Right renal pelvis (tissue), 4 donors: ENCODE results near the gene MATN3. TPM values are rescaled to one million over a fixed set of nuclear protein-coding genes. Genes with fewer than 3 reads are reported as not detected.
"Not testable (repeated sequence)": the region's sequence is repeated elsewhere in the genome, so short reads cannot be mapped to it uniquely, and the experiment has no call there.

Experiments used
- DNase-seq, 4 donors: peaks; one replicate each; pipeline ENCODE4 v3.0.0-alpha.2; 2013; ENCODE audit warnings: low read depth in 4 of 4, low spot score in 3 of 4, missing footprints in 1 of 4
- polyA plus RNA-seq, 4 donors: library from polyadenylated mRNA; unstranded; fragments of 120-200 nt; gene quantifications; one replicate each; pipeline ENCODE4 v1.2.1, GENCODE V29; 2013; ENCODE audit not compliant: insufficient read length in 4 of 4

Gene MATN3, protein sequence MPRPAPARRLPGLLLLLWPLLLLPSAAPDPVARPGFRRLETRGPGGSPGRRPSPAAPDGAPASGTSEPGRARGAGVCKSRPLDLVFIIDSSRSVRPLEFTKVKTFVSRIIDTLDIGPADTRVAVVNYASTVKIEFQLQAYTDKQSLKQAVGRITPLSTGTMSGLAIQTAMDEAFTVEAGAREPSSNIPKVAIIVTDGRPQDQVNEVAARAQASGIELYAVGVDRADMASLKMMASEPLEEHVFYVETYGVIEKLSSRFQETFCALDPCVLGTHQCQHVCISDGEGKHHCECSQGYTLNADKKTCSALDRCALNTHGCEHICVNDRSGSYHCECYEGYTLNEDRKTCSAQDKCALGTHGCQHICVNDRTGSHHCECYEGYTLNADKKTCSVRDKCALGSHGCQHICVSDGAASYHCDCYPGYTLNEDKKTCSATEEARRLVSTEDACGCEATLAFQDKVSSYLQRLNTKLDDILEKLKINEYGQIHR
- polyA plus RNA-seq = 1 to 10 TPM; 3.3 to 4.3 (median 3.9) TPM

DNA sequence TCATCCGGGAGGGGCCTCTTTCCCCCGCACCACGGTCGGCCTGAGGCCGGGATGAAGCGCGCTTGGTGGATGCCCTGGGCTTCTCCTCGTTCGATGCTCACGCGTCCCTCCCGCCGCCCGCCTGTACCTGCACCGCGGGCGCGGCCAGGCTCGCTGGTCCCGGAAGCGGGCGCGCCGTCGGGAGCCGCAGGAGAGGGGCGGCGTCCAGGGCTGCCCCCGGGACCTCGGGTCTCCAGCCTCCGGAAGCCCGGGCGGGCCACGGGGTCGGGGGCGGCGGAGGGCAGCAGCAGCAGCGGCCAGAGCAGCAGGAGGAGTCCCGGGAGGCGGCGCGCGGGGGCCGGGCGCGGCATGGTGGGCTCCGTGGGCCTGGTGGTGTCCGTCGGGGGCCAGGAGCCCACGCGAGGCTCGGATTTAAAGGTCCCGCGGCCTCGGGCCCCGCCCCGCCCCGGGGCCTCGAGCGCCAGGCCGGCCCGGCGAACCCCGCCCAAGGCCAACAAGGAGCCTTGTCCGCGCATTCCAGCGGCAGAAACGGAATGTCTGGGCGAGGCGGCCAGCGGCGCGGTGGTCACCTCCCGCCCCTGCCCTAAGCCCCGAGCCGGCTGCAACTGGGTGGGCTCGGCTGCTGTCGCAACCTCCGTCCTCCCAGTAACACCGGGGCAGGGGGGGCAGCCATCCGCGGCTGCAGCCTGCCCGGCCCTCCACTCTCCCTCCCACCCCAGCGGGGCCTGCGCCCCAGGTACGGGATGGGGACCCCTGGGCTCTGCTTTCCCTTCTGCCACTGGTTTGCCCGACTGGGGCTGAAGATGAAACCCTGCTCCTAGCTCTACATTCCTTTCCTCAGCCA is at the start of gene MATN3:
TSS of gene MATN3 (minus strand) at position 387 of the 844 bp plus-strand sequence. CDS start at position 350, 37 bp downstream.
- no peak for DNase-seq

DNA sequence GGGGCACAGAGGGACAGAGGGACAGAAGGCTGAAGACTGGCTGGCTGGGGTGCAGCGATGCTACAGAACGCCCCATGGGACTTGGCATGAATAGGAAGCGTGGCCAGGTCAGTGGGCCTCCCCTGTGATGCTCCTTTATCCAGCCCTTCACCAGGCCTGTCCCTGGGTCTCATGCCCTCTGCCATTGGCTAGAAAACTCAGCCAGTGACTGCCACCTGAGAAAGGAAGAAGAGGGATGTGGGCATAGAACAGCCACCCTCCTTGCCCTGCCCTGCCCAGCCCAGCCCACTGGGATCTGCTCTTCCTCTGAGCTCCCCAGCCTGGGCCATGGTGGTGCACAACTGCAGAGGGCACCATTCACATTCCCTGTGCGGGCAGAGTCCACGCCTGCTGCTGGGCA is 49.5 kb upstream of the MATN3 start:
- no peak for DNase-seq

DNA sequence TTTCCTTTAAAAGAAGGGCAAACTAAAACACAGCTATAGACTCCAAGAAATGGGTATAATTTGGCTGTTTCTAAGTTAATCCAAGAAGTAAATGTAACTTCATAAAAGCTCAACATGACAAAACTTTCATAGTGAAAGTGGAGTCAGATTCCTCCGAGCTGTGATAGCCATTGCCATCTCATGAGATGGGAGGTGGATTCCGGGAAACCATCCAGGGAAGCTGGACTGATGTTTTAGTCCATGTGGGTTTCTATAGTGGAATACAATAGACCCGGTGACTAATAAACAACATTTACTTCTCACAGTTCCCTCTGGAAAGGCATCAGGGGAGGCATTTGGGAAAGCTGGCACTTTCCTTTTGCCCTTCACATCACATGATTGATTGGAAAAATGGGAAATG is 49.0 kb upstream of the MATN3 start:
- no peak for DNase-seq

DNA sequence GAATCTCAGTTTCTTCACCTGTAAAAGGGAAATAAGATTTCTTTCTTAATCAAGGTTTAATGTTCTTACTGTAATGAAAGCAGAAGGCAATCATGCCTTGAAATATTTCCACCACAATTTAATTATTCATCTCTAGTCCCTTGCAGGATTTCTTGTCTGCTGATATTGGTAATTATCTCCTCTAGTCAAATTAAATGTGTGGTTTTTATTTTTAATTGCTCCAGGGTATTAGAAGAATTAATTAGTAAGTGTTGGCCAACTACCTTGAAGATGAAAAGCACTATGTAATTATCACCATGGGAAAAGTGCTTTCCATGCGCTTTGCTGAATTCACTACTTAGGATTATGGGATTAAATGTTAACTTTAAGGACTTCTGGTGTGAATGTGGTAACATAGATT is 47.6 kb upstream of the MATN3 start:
- DNase-seq = no peak

DNA sequence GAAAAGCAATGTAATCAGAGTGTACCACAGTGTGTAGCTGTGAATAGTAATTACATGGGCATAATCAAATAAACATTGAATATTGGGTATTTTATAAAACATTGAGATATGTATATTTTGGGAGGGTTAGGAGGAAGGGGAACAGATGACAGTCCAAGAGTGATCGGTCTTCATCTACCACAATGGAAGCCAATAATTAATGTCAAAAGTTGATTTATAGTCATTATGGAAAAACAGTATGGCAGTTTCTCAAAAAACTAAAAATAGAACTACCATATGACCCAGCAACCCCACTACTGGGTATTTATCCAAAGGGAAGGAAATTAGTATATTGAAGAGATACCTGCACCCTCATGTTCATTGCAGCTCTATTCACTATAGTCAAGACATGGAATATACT is 44.8 kb upstream of the MATN3 start:
- DNase-seq = no peak

DNA sequence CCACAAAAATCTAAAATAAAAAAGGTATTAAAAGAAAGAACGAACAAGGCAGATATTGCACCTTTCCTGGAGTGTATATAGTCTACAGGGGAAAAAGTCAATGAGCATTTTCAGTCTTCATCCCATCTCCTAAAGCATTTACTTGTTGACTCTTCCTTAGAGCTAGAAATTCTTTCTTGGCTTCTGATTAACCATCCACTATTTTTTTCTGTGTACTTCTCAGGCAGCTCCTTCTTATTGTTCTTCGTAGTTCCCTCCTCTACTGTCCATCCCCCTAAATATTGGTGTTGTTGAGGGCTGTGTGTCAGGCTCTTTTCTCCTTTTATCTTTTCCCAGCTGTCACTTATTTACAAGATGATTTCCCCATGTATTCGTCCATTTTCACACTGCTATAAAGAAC is 42.5 kb upstream of the MATN3 start:
- DNase-seq = no peak

DNA sequence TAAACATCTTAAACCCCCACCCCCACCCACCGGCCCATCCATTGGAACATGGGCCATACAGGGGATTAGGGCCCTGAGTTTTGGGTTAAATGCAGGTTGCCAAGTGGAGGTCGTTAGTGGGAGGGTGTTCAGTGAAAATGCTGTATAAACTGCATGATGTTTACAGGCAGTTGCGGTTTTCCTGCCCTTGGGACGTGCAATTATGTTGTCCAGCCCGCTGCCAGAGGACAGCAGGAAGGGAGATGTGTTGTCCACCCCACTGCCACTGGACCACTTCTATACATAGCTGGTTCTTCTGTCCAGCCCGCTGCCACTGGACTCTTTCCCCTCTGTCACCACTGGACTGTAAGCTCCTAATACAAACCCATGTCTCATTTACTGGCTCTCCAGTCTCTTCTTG is 41.7 kb upstream of the MATN3 start:
- DNase-seq = no peak

DNA sequence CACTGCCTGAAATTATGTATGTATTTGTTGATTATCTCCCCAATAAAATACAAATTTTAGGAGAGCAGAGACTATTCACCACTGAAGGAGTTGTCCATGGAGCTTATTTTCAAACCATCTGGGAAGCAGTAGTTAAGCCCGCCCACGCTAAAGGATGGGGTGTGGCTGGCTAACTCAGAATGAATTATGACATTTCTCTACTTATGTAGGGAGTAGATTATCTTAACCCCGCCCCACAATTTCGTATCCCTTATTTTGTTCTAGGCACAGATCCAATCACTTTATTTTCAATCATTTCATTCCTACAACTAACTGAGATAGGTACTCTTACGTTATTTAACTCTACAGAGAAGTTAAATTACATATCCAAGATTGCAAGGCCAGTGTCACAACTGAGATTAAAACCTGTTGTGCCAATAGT is 40.4 kb upstream of the MATN3 start:
- peak in 1 of 4 donors; percentile 37 for DNase-seq

DNA sequence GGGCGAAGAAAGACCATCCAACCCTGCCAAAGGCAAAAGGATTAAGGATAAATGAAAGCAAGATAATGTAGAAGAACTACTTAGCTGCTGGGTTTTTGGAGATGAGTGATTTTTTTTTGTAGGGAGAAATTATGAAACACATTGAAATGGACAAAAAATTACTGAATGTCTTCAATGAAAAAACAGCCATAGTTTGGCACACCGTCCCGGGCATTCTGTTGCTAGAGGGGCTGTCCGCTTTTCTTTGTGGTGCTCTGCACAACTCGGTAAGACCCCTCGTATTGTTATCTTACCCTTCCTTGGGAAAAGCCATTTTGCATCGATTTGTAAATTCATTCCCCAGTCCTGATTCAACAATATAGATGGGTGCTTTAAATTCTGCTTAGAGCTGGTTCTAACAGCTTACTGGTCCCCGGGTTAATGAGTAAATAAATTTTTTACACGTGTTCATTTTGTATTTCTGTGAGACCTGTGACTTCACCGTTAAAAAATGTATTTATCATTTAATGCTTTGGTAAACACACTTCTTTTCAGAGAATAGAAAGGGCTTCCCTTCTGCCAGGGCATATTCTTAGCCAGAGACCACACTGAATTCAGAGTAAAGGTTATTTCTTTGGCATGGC is 39.9 kb upstream of the MATN3 start:
- DNase-seq = peak in 1 of 4 donors; percentile 55

DNA sequence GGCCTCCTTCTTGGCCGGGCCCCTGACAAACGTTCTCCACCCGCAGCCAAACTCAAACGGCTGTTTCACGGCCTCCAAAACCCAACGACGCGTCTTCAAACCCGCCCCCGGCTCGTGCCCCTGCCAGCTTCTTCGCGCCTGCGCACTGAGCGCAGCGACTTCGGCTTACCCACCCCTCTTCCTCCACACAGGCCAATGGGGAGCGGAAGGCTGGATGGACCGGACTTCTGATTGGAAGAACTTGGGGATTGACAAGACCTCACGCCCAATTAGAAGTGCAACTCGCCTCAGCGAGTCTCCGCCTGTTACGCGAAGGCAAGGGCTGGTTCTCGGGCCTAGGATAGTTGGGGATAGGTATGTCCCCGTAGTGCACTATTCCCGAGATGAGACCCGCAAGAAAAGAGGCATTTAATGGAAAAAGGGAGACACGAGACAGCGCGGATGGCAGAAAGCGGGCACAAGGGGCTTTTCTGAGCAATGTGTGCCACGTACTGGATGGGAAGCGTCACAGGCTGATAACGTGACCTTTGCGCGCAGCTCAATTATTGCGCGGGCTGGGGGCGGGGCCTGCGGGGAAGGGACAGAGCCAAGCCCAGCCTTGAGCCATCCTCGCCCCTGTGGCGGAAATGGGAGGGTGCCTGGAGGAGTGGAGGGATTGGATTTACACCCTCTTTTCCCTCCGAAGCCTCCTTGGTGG is 39.2 kb upstream of the MATN3 start, which contains the start of gene LAPTM4A:
TSS of gene LAPTM4A (minus strand) at position 97 of the 697 bp plus-strand sequence. CDS start 108 bp downstream, outside the sequence.
- DNase-seq = peak; percentile 99 to 100 (median 99)

DNA sequence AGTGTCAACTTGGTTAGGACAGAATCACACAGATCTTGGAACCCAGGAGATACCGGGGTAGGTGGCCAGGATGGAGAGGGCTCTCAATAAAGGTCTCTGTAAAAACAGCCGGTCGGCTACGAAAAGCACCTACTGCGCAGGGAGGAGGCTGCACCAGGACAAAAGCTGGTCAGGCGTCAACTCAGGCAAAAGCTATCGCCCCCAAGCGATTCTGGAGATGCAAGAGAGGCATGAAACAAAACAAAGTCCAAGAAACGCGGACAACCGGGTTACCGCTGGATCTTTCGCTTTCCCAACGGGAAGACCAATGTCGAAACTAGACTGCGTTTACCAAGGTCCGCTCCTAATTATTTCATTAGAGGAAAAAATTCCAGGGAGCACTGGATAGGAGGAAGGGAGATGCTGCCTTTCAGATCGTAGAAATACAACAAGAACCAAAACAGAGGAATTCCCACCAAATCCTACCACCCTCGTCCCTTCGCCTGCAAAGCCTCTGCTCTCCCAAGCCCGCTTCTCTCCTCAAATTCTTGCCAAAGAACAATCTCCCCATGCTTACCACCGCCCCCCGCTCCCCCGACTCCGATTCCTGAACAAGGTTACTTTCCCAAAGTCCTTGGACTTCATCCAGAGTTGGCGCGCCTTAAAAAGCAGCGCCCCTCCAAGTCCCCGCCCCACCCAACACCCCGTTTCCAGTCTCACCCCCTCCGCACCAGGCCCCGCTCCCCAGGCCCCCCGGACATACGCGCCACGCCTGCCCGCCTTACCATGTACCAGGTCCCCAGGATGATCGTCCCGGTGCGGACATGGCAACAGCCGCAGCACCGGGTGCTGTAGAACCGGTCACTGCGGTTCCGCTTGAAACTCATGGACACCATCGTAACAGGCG is 38.4 kb upstream of the MATN3 start:
- DNase-seq = peak in 2 of 4 donors; percentile 45 to 61

DNA sequence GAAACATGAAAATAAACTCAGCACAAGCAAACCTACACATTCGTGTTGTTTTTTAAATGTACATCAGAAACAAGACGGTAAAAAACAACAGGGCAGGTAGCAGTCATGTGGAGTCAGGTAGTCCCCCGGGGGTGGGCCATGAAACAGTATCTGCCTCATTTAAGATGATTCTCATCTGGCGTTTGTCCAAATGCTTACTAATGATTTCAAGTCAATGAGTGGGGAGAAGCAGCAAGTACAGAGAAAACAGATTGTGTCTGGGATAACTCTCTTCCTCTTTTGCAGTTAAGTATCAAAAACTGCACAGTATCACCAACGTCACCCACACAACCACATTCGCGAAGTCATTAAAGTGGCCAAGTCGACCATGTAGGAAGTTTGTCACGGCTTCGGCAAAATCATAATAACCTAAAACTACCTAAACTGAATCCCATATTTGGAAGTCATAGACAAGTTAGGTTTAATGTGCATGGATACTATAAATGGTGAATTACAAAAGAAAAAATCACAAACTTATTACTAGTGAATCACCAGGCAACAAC is 37.7 kb upstream of the MATN3 start:
- DNase-seq = peak in 2 of 4 donors; percentile 44 to 61

DNA sequence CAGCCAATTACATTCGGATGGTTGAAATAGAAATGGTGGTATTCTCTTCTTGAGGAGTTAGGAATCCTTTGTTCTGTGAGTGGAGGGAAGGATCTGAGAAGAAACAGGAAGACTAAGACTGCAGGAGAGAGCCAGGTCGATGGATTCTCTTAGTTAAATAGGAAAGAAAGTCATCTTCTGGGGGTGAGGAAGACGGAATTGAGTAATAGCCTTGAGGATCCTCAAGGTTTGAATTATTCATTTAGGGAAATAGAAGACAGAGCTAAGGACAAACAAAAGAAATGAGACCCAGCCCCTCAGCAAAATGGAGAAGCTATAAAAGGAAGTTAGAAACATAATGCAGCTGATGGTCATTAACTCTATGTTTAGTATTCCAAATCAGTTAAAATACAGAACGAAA is 37.2 kb upstream of the MATN3 start:
- DNase-seq = peak in 1 of 4 donors; percentile 28

DNA sequence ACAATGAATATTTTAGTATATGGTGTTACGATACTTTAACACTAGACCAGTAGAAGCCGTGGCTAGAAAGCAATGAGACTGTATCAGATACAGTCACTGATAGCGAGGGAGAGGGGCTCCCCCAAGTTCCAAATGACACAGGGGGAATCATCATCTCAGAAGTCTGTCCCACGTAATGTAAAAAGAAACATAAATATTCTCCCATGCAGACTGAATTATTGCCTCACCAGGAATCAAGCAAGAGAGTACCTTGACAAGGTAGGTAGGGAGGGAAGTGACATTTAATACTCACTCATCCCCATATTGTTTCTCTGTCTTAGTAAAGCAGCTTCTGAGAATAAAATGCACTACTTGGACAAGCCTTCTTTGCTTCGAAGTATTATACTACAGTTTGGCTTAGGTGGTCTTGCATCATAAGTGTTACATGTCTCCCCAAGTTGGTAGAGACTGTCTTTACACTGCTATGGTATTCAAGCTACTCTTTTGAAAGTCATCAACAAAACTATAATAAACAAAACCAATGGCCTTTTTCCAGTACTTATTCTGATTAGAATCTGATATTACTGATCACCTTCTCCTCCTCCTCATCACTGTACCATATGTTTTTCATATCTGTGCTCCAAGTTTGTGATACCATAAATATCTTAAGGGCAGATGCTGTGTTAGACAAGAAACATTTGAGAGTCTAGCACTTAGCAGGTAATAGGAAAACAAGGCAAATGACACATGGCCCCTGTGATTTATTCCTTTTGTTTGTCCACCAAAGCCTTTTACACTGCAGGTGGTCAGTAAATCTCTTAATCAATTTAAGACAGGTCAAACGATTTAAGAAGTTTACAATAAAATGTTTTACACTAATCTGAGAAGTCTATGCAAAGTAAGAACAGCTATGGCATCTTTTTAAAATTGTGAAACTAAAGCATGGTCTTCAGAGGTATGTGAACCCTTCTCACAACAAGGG is 36.3 kb upstream of the MATN3 start:
- DNase-seq = no peak

DNA sequence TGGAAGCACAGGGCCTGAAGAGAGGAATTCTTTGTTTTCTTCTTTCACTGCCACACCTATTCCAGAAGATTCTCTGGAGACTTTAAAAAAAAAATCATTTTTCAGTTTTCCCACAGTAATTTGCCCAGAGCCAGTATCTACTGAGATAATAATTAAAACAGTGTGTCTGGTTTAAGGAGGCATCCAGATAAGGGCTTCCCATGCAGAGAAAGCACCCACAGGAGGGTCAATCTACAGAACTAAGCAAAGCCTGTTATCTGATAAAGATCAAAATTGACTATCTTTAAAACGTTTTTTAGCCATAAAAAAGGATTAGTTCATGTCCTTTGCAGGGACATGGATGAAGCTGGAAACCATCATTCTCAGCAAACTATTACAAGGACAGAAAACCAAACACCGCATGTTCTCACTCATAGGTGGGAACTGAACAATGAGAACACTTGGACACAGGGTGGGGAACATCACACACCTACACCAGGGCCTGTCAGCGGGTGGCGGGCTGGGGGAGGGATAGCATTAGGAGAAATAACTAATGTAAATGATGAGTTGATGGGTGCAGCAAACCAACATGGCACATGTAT is 33.3 kb upstream of the MATN3 start:
- DNase-seq = not testable (repeated sequence)

DNA sequence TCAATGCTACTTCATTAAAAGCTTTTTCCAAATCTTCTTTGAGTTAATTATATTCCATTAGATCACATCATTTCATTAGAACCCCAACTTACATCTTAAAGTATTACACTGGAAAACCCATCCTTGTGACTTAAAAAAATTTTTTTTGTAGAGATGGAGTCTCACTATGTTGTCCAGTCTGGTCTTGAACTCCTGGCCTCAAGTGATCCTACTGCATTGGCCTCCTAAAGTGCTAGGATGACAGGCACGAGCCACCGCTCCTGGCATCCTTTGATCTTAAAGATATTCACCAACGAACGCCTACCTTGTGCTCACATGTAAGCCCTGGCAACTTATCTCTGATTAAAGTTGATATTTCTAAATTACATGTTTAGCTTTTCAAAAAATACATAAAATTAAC is 32.3 kb upstream of the MATN3 start:
- no peak for DNase-seq

DNA sequence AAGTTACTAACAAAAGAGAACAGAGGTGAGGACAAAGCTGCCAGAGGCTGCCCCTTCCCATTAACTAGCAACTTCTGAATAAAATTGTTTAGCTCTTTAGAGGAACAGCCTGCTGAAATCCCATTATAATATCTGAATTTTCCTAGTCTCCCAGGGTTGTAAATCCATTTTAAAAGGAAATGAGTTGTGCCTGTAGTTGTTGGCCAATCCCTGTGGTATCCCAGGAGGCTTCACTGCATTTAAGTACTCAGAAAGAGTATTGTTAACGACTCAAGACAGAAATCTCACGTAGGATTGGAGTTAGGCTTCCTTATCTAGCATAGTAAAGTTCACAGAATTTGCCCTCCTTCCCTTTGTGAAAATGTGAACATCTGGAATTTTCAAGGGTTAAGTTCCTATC is 30.1 kb upstream of the MATN3 start:
- no peak for DNase-seq
